H1 (cell line): Measurements from ENCODE around the gene NEBL. TPM values are rescaled to one million over a fixed set of nuclear protein-coding genes. Genes with fewer than 3 reads are reported as not detected.

ENCODE experiments used
- HDAC2 ChIP-seq, 2 experiments: fragments of 300-600 bp in 1 of 2; sonication (generic) in 1 of 2; IDR thresholded peaks; 2 replicates each; pipeline ENCODE4 v1.6.1; 2011 to 2012; ENCODE audit warnings: low read depth in 2 of 2, low read length in 2 of 2, mild to moderate bottlenecking in 2 of 2, moderate library complexity in 2 of 2, borderline replicate concordance in 1 of 2, inconsistent platforms in 1 of 2
- KDM5A ChIP-seq: fragments of 200-600 bp; IDR thresholded peaks from 2 replicates; pipeline ENCODE4 v1.7.1; 2012; ENCODE audit warnings: mild to moderate bottlenecking, low read length, inconsistent platforms, mixed read lengths
- MAFK ChIP-seq: IDR thresholded peaks from 2 replicates; pipeline ENCODE4 v1.6.1; 2012; ENCODE audit warnings: low read depth, mild to moderate bottlenecking, improper control_type of control experiment, low read length
- POLR2A ChIP-seq, 2 experiments: IDR thresholded peaks; 1 replicate in 1 of 2; 2 replicates in 1 of 2; pipeline ENCODE4 v1.6.1; 2011; ENCODE audit warnings: low read depth in 2 of 2, low read length in 2 of 2, mild to moderate bottlenecking in 2 of 2; ENCODE audit errors: control extremely low read depth in 1 of 2
- TBP ChIP-seq: IDR thresholded peaks from 2 replicates; pipeline ENCODE4 v1.6.1; 2011; ENCODE audit warnings: low read depth, low read length, improper control_type of control experiment
- polyA plus RNA-seq, 7 experiments: library from polyadenylated mRNA; depleted of rRNA in 3 of 7; stranded (reverse) in 5 of 7; unstranded in 2 of 7; fragments of >200 nt in 5 of 7; fragments of 200-250 nt in 2 of 7; gene quantifications; 1 replicate in 5 of 7; 2 replicates in 1 of 7; 4 replicates in 1 of 7; pipeline versions ENCODE4 v1.2.1 to v1.2.3, GENCODE V29; 2011 to 2013; ENCODE audit warnings: missing spikeins in 2 of 7, mixed read lengths in 2 of 7
- total RNA-seq: library from RNA; stranded (reverse); fragmentation: NEBNext Ultra II Directional; extraction: Animal tissue kit (Norgen Biotek cat#: 25700); gene quantifications from 2 replicates; pipeline ENCODE4 v1.2.1, GENCODE V29; 2021

The NEBL gene
- total and polyA plus RNA-seq, 2 of the 8 experiments (the other 6 are each of a cell fraction or from before 2014, with no cell fraction given), result 7.5 to 10.5 TPM

- no peak for TF ChIP-seq MAFK
- no peak for TF ChIP-seq HDAC2 (IDR thresholded peaks at IDR 0.05; ENCODE audit: borderline replicate concordance in 1 of 2, low read depth in 2 of 2, low read length in 2 of 2)
- TF ChIP-seq TBP, result no peak
- no peak for TF ChIP-seq KDM5A
- no peak for TF ChIP-seq POLR2A (IDR thresholded peaks at IDR 0.05; ENCODE audit: control extremely low read depth in 1 of 2, low read depth in 2 of 2, low read length in 2 of 2)
Measured at GRCh38 chr10:20935931-20936330, 38.8 kb upstream of the NEBL start (continued).
